PFSK-1 (cell line): ENCODE measurements around the gene TBC1D16.

Experiments used
- FOXP2 ChIP-seq: optimal IDR thresholded peaks from 2 replicates; pipeline ENCODE3; 2011; ENCODE audit warnings: borderline replicate concordance, control low read depth, inconsistent platforms; ENCODE audit not compliant: insufficient read depth; ENCODE audit errors: extremely low read length, extremely low read depth
- POLR2AphosphoS5 ChIP-seq: IDR thresholded peaks from 2 replicates; pipeline ENCODE4 v1.6.1; 2012; ENCODE audit warnings: low read depth, mild to moderate bottlenecking, control low read depth, low read length, moderate library complexity
- TAF1 ChIP-seq: IDR thresholded peaks from 2 replicates; pipeline ENCODE4 v1.6.1; 2012; ENCODE audit warnings: low read length, control low read depth, borderline replicate concordance; ENCODE audit not compliant: insufficient read depth

- no peak for TF ChIP-seq POLR2AphosphoS5
- TF ChIP-seq FOXP2: no peak
- no peak for TF ChIP-seq TAF1
Measured at GRCh38 chr17:79950306-79950705, 85.4 kb downstream of the TBC1D16 start.
